DOHH2 (cell line): Measurements from ENCODE around the gene RNF213.

Experiments used
- H3F3A ChIP-seq: fragments of 200-600 bp; sonication (generic), shearing (Covaris generic); 2 replicates; pipeline ENCODE4 v1.6.0; 2016; ENCODE audit warnings: antibody characterized with exemption, mild to moderate bottlenecking; ENCODE audit not compliant: control insufficient read depth, insufficient read depth
- H3K27ac ChIP-seq: fragments of 200-600 bp; sonication (generic); 2 replicates; pipeline ENCODE4 v1.5.1; 2014; ENCODE audit warnings: low read depth, mild to moderate bottlenecking, low read length, moderate library complexity
- H3K27me3 ChIP-seq: fragments of 200-600 bp; sonication (generic); 2 replicates; pipeline ENCODE4 v1.6.1; 2014; ENCODE audit warnings: mild to moderate bottlenecking, low read length, mixed read lengths; ENCODE audit not compliant: control insufficient read depth
- H3K36me3 ChIP-seq: fragments of 200-600 bp; sonication (generic); 2 replicates; pipeline ENCODE4 v1.6.1; 2014; ENCODE audit warnings: mild to moderate bottlenecking, low read length, moderate library complexity, mixed read lengths; ENCODE audit not compliant: control insufficient read depth
- H3K4me1 ChIP-seq: fragments of 200-600 bp; sonication (generic); 2 replicates; pipeline ENCODE4 v1.6.1; 2014; ENCODE audit warnings: mild to moderate bottlenecking, low read length, mixed read lengths; ENCODE audit not compliant: control insufficient read depth
- H3K4me2 ChIP-seq: fragments of 200-600 bp; sonication (generic); 2 replicates; pipeline ENCODE4 v1.6.0; 2014; ENCODE audit warnings: mild to moderate bottlenecking, low read length, moderate library complexity
- H3K4me3 ChIP-seq: fragments of 200-600 bp; sonication (generic); 2 replicates; pipeline ENCODE4 v1.5.1; 2014; ENCODE audit warnings: mild to moderate bottlenecking, low read length, mixed read lengths
- H3K79me2 ChIP-seq: fragments of 200-600 bp; sonication (generic); 2 replicates; pipeline ENCODE4 v1.6.1; 2014; ENCODE audit warnings: mild to moderate bottlenecking, low read length, mixed read lengths; ENCODE audit not compliant: control insufficient read depth
- H3K9me2 ChIP-seq: fragments of 200-600 bp; sonication (generic); replicated peaks from 2 replicates; pipeline ENCODE4 v1.6.1; 2014; ENCODE audit warnings: mild to moderate bottlenecking, low read length, mixed read lengths; ENCODE audit not compliant: control insufficient read depth
- H3K9me3 ChIP-seq: fragments of 200-600 bp; sonication (generic); 2 replicates; pipeline ENCODE4 v1.6.1; 2014; ENCODE audit warnings: antibody characterized with exemption, low read length, mixed read lengths; ENCODE audit not compliant: control insufficient read depth, insufficient read depth
- H4K20me1 ChIP-seq: fragments of 200-600 bp; sonication (generic); 2 replicates; pipeline ENCODE4 v1.6.0; 2014; ENCODE audit warnings: low read depth, mild to moderate bottlenecking, antibody characterized with exemption, low read length, moderate library complexity; ENCODE audit not compliant: control insufficient read depth, insufficient read depth
- CTCF ChIP-seq: fragments of 200-600 bp; sonication (generic); IDR thresholded peaks from one replicate; pipeline ENCODE4 v1.5.1; 2014; ENCODE audit warnings: antibody characterized with exemption, mild to moderate bottlenecking, low read depth, low read length; ENCODE audit not compliant: poor library complexity, severe bottlenecking
- EZH2phosphoT487 ChIP-seq: fragments of 200-600 bp; sonication (generic); IDR thresholded peaks from 2 replicates; pipeline ENCODE4 v1.6.1; 2017; ENCODE audit warnings: borderline replicate concordance, mild to moderate bottlenecking, antibody characterized with exemption, low read length, moderate library complexity, mixed read lengths

Gene RNF213

GRCh38 chr17:80247561-80247960 is 13.1 kb upstream of the RNF213 start:
- TF ChIP-seq CTCF (no peak), EZH2phosphoT487 (no peak)
- no peaks in the 10 kb centered on the region for H3K9me3 ChIP-seq
- no peaks in the 10 kb centered on the region for H3K36me3 ChIP-seq
- H3K79me2 ChIP-seq = no peaks in the 10 kb centered on the region
- H3K4me2 ChIP-seq = no peak overlapping the region
- H3K9me2 ChIP-seq = no peaks in the 10 kb centered on the region
- H3K4me3 ChIP-seq = no peak overlapping the region
- no peaks in the 10 kb centered on the region for H4K20me1 ChIP-seq
- no peaks in the 10 kb centered on the region for H3K27me3 ChIP-seq
- no peaks in the 10 kb centered on the region for H3F3A ChIP-seq
- H3K4me1 ChIP-seq = no peaks in the 10 kb centered on the region
- H3K27ac ChIP-seq = no peak overlapping the region

DNA sequence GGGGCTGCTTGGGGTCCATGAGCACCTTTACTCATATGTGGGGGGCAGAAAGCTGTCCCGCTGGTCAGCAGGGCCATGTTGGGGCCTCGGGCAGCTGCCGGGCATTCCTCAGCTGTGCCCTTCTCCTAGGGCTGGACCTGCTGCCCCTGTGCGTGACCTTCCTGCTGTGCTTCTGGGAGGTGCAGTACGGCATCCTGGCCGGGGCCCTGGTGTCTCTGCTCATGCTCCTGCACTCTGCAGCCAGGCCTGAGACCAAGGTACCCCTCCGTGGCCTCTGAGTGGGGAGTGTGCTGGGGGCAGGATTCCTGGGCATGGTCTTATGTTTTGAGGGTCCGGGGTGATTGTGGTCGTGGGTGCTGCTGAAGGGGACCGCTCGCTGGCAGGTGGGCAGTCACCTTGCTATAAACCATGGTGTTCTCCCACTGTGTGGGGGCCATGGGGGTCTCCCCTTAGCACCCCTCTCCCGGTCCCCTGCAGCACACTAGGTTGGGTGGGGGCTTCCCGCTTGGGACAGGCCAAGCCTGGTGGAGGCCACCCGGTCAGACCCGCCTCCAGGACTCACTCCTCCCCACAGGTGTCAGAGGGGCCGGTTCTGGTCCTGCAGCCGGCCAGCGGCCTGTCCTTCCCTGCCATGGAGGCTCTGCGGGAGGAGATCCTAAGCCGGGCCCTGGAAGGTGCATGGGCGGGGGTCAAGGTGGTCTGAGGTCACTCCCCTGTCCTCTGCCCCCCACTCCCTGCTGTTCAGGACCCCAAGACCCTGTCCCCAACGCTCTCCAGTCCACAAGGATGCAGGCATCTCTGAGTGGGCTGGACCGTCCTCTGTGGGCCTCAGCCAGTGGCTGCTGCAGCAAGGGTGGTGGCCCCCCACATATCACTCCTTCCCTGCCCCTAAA is 12.4 kb upstream of the RNF213 start:
- Histone ChIP-seq H3K4me2 (no peak overlapping the region), H3K79me2 (no peaks in the 10 kb centered on the region), H3F3A (no peaks in the 10 kb centered on the region), H3K36me3 (no peaks in the 10 kb centered on the region), H3K9me2 (no peaks in the 10 kb centered on the region), H3K27me3 (no peaks in the 10 kb centered on the region), H4K20me1 (0 out of 2 replicates have a peak, but pooled peaks cover 1% of the 10 kb centered on the region), H3K4me3 (no peak overlapping the region), H3K4me1 (no peaks in the 10 kb centered on the region), H3K9me3 (no peaks in the 10 kb centered on the region), H3K27ac (no peak overlapping the region)
- no peak for TF ChIP-seq CTCF

GRCh38 chr17:80248894-80249710 is 11.6 kb upstream of the RNF213 start:
- H3K27me3 ChIP-seq = no peaks in the 10 kb centered on the region
- no peaks in the 10 kb centered on the region for H3K9me2 ChIP-seq
- no peaks in the 10 kb centered on the region for H3F3A ChIP-seq
- no peak overlapping the region for H3K27ac ChIP-seq
- 0 out of 2 replicates have a peak, but pooled peaks cover 4% of the 10 kb centered on the region for H4K20me1 ChIP-seq
- H3K4me1 ChIP-seq = no peaks in the 10 kb centered on the region
- no peak for TF ChIP-seq CTCF
- no peak for TF ChIP-seq EZH2phosphoT487
- no peaks in the 10 kb centered on the region for H3K79me2 ChIP-seq
- no peaks in the 10 kb centered on the region for H3K36me3 ChIP-seq
- no peaks in the 10 kb centered on the region for H3K9me3 ChIP-seq
- H3K4me2 ChIP-seq = no peak overlapping the region
- no peak overlapping the region for H3K4me3 ChIP-seq
